Tibial artery (tissue), 4 donors: Measurements from ENCODE around the gene MINK1.

ENCODE experiments used
- DNase-seq, 2 donors: peaks; one replicate each; pipeline ENCODE4 v3.0.0-alpha.2; 2019
- H3K27ac ChIP-seq, 2 donors: fragments of 200-600 bp; sonication (generic) in 1 of 2; 1 replicate in 1 of 2; 2 replicates in 1 of 2; pipeline ENCODE4 v1.5.1; 2018 to 2019; ENCODE audit warnings: mild to moderate bottlenecking in 1 of 2
- H3K27me3 ChIP-seq, 2 donors: fragments of 200-600 bp; sonication (generic) in 1 of 2; one replicate each; pipeline versions ENCODE4 v1.5.1 to v1.6.0; 2016 to 2019
- H3K36me3 ChIP-seq, 3 donors: fragments of 200-600 bp; sonication (generic) in 2 of 3; one replicate each; pipeline ENCODE4 v1.5.1; 2016 to 2019; ENCODE audit warnings: mild to moderate bottlenecking in 2 of 3
- H3K4me1 ChIP-seq, 4 donors: fragments of 200-600 bp; sonication (generic) in 2 of 4; 1 replicate in 3 of 4; 2 replicates in 1 of 4; pipeline ENCODE4 v1.5.1; 2016 to 2019
- H3K4me3 ChIP-seq, 2 donors: fragments of 200-600 bp; sonication (generic) in 1 of 2; 1 replicate in 1 of 2; 2 replicates in 1 of 2; pipeline ENCODE4 v1.5.1; 2018 to 2019; ENCODE audit warnings: mild to moderate bottlenecking in 2 of 2
- H3K9me3 ChIP-seq, 3 donors: fragments of 200-600 bp; sonication (generic) in 1 of 3; one replicate each; pipeline ENCODE4 v1.5.1; 2016 to 2019
- CTCF ChIP-seq, 2 experiments: fragments of 200-600 bp in 1 of 2; fragments of 450-650 bp in 1 of 2; IDR thresholded peaks; one replicate each; pipeline ENCODE4 v1.5.1; 2017 to 2019; ENCODE audit warnings: antibody characterized with exemption in 2 of 2, mild to moderate bottlenecking in 1 of 2, moderate library complexity in 1 of 2
- intact Hi-C: fragments of 100-400 bp; cut with DNase I; formaldehyde crosslinking; loops from one replicate; pipeline ENCODE4 v1.15.0; 2023; ENCODE audit warnings: low total_unique reads

Gene MINK1

GRCh38 chr17:4884489-4884888 is 51.3 kb downstream of the MINK1 start:
- intact Hi-C loops, result loop anchor here (5.0 to 10.0 kb wide), 2 partner anchors 50 to 97 kb away; partner anchors contain the start of genes GLTPD2, MINK1 and VMO1

GRCh38 chr17:4886830-4887229 is 53.7 kb downstream of the MINK1 start:
- TF ChIP-seq CTCF (IDR thresholded peaks at IDR 0.05), result no peak
- Histone ChIP-seq H3K27me3 (peaks cover 0 to 6% of the 10 kb centered on the region in 2 donors), H3K27ac (no peak overlapping the region), H3K9me3 (no peaks in the 10 kb centered on the region), H3K36me3 (peaks cover 65 to 92% (median 68%) of the 10 kb centered on the region in 3 donors), H3K4me3 (no peak overlapping the region), H3K4me1 (peaks cover 0 to 4% (median 0%) of the 10 kb centered on the region in 4 donors)
- intact Hi-C loops, result loop anchor here (5.0 to 10.0 kb wide), 2 partner anchors 52 to 155 kb away; partner anchors contain the start of genes MED11 and MINK1
- DNase-seq, result no peak

More at GRCh38 chr17:4884489-4884888, 51.3 kb downstream of the MINK1 start:
- DNase-seq, result no peak
- Histone ChIP-seq H3K36me3 (peaks cover 41 to 81% (median 45%) of the 10 kb centered on the region in 3 donors), H3K4me3 (no peak overlapping the region), H3K27ac (no peak overlapping the region), H3K27me3 (no peaks in the 10 kb centered on the region), H3K9me3 (no peaks in the 10 kb centered on the region), H3K4me1 (peaks cover 0 to 6% (median 0%) of the 10 kb centered on the region in 4 donors)
- TF ChIP-seq CTCF (IDR thresholded peaks at IDR 0.05), result no peak

- no peaks in the 10 kb centered on the region for H3K9me3 ChIP-seq
- H3K4me1 ChIP-seq, result no peaks in the 10 kb centered on the region
- intact Hi-C loops, result loop anchor here (5.0 to 10.0 kb wide), 2 partner anchors 53 to 155 kb away; partner anchors contain the start of genes MED11 and MINK1
- no peak for TF ChIP-seq CTCF (IDR thresholded peaks at IDR 0.05)
- no peak for DNase-seq
- peaks cover 72 to 93% (median 76%) of the 10 kb centered on the region in 3 donors for H3K36me3 ChIP-seq
- H3K27me3 ChIP-seq, result peaks cover 0 to 6% of the 10 kb centered on the region in 2 donors
- H3K27ac ChIP-seq, result no peak overlapping the region
- no peak overlapping the region for H3K4me3 ChIP-seq
These were observed 54.4 kb downstream of the MINK1 start for GRCh38 chr17:4887581-4887980.

- Histone ChIP-seq H3K36me3 (peaks cover 84 to 97% (median 90%) of the 10 kb centered on the region in 3 donors), H3K9me3 (no peaks in the 10 kb centered on the region), H3K27ac (no peak overlapping the region), H3K4me1 (no peaks in the 10 kb centered on the region), H3K27me3 (peaks cover 0 to 6% of the 10 kb centered on the region in 2 donors), H3K4me3 (no peak overlapping the region)
- intact Hi-C loops, result no loop called here
- no peak for DNase-seq
- no peak for TF ChIP-seq CTCF (IDR thresholded peaks at IDR 0.05)
These were observed 58.6 kb downstream of the MINK1 start for GRCh38 chr17:4891411-4892410.

- Histone ChIP-seq H3K36me3 (peaks cover 77 to 97% (median 87%) of the 10 kb centered on the region in 3 donors), H3K9me3 (no peaks in the 10 kb centered on the region), H3K4me3 (no peak overlapping the region), H3K4me1 (no peaks in the 10 kb centered on the region), H3K27me3 (peaks cover 0 to 6% of the 10 kb centered on the region in 2 donors), H3K27ac (no peak overlapping the region)
- intact Hi-C loops, result no loop called here
- no peak for TF ChIP-seq CTCF (IDR thresholded peaks at IDR 0.05)
- DNase-seq, result no peak
These were observed 59.5 kb downstream of the MINK1 start for GRCh38 chr17:4892499-4893221.
